Mesodermal cell (in vitro differentiated cells): ENCODE data around the gene VWA5B2.

Source experiments
- H3K27ac ChIP-seq: 2 replicates; pipeline ENCODE4 v1.7.0; 2013; ENCODE audit warnings: mild to moderate bottlenecking, low read depth, low read length, moderate library complexity; ENCODE audit not compliant: severe bottlenecking
- H3K36me3 ChIP-seq: 2 replicates; pipeline ENCODE4 v1.7.1; 2013; ENCODE audit warnings: mild to moderate bottlenecking, low read length, moderate library complexity; ENCODE audit not compliant: control insufficient read depth, insufficient read depth
- H3K4me1 ChIP-seq: one replicate; pipeline ENCODE4 v1.7.1; 2013; ENCODE audit warnings: mild to moderate bottlenecking, low read length; ENCODE audit not compliant: insufficient read depth, control insufficient read depth, poor library complexity, severe bottlenecking
- H3K4me3 ChIP-seq: 2 replicates; pipeline ENCODE4 v1.7.0; 2013; ENCODE audit warnings: low read length, control low read depth, mild to moderate bottlenecking; ENCODE audit not compliant: insufficient read depth, poor library complexity, severe bottlenecking; ENCODE audit errors: extremely low read depth
- H3K9me3 ChIP-seq: 2 replicates; pipeline ENCODE4 v1.7.1; 2013; ENCODE audit warnings: mild to moderate bottlenecking, low read length, moderate library complexity; ENCODE audit not compliant: control insufficient read depth
- WGBS, 2 experiments: methylation state at CpG; one replicate each; pipeline ENCODE4 v1.1.5; 2013; ENCODE audit warnings: missing lambda C conversion rate in 2 of 2; ENCODE audit not compliant: insufficient coverage in 2 of 2; 5-methylcytosine and 5-hydroxymethylcytosine counted together

Gene VWA5B2

DNA sequence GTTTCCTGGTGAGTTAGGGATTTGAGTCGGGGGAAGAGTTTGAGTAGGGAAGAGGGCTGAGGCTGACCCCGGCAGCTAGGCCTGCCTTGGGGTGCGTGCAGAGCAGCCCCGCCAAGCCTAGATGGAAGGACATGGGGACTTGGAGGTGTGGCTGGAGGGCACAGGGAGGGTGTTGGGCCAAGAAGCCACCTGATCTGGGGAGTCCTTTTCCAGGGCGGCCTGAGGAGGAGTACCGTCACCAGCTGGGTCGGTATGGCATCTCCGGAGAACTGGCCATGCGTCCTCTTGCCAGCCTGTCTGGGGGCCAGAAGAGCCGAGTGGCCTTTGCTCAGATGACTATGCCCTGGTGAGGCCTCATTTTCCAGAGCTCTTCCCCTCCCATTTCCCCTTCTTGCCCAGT is 36.5 kb upstream of the VWA5B2 start:
- Histone ChIP-seq H3K27ac (no peak overlapping the region), H3K36me3 (peaks cover 76% of the 10 kb centered on the region), H3K4me3 (no peak overlapping the region), H3K9me3 (no peaks in the 10 kb centered on the region), H3K4me1 (no peaks in the 10 kb centered on the region)
- 94 to 99% methylated on average over 5 to 10 of the region's 10 CpGs for WGBS, 2 experiments

DNA sequence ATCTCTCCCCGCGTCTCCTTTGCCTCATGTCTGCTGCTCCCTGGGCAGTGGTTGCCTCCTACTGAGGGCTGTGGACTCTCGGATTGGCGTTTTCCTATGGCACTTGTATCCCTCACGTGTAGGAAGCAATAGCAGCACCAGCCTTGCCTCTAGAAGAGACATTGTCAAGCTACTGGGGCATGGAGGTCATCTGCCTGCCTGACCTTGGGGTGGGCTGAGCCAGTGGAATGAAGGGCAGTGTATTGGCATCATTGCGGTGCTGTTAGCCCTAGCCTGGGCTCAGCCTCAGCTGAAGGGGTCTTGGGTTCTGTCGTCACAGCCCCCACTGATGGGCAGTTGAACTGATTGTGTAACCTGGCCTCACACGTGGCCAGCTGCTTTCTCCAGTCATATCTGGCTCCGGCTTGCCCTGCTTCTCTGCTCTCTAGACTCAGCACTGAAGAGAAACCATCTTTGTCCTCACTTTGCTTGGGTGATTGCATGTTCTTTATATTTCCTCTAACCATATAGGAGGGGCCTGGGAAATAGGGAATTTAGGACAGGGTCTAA is 35.3 kb upstream of the VWA5B2 start:
- no peak overlapping the region for H3K27ac ChIP-seq
- no peaks in the 10 kb centered on the region for H3K9me3 ChIP-seq
- no peak overlapping the region for H3K4me3 ChIP-seq
- peaks cover 65% of the 10 kb centered on the region for H3K36me3 ChIP-seq
- no peaks in the 10 kb centered on the region for H3K4me1 ChIP-seq
- WGBS, 2 experiments: 96 to 98% methylated on average over 9 of the region's 9 CpGs

- Histone ChIP-seq H3K36me3 (peaks cover 40% of the 10 kb centered on the region), H3K27ac (no peak overlapping the region), H3K4me1 (no peaks in the 10 kb centered on the region), H3K9me3 (no peaks in the 10 kb centered on the region), H3K4me3 (no peak overlapping the region)
- WGBS, 2 experiments: 96 to 99% methylated on average over 6 of the region's 6 CpGs
These were observed 32.8 kb upstream of the VWA5B2 start for GRCh38 chr3:184196536-184196935.

- WGBS, 2 experiments: 91 to 92% methylated on average over 8 of the region's 9 CpGs
- H3K9me3 ChIP-seq: no peaks in the 10 kb centered on the region
- H3K4me3 ChIP-seq: no peak overlapping the region
- no peaks in the 10 kb centered on the region for H3K4me1 ChIP-seq
- H3K36me3 ChIP-seq: peaks cover 20% of the 10 kb centered on the region
- no peak overlapping the region for H3K27ac ChIP-seq
These were observed 30.9 kb upstream of the VWA5B2 start for GRCh38 chr3:184198509-184198908.

GRCh38 chr3:184200825-184201224 is 28.6 kb upstream of the VWA5B2 start:
- Histone ChIP-seq H3K9me3 (no peaks in the 10 kb centered on the region), H3K4me1 (no peaks in the 10 kb centered on the region), H3K4me3 (no peak overlapping the region), H3K36me3 (peaks cover 5% of the 10 kb centered on the region), H3K27ac (no peak overlapping the region)

- Histone ChIP-seq H3K4me3 (no peak overlapping the region), H3K4me1 (no peaks in the 10 kb centered on the region), H3K36me3 (no peaks in the 10 kb centered on the region), H3K27ac (no peak overlapping the region), H3K9me3 (no peaks in the 10 kb centered on the region)
- 89 to 93% methylated on average over 7 to 8 of the region's 8 CpGs for WGBS, 2 experiments
These were observed 25.9 kb upstream of the VWA5B2 start for GRCh38 chr3:184203526-184203925.

DNA sequence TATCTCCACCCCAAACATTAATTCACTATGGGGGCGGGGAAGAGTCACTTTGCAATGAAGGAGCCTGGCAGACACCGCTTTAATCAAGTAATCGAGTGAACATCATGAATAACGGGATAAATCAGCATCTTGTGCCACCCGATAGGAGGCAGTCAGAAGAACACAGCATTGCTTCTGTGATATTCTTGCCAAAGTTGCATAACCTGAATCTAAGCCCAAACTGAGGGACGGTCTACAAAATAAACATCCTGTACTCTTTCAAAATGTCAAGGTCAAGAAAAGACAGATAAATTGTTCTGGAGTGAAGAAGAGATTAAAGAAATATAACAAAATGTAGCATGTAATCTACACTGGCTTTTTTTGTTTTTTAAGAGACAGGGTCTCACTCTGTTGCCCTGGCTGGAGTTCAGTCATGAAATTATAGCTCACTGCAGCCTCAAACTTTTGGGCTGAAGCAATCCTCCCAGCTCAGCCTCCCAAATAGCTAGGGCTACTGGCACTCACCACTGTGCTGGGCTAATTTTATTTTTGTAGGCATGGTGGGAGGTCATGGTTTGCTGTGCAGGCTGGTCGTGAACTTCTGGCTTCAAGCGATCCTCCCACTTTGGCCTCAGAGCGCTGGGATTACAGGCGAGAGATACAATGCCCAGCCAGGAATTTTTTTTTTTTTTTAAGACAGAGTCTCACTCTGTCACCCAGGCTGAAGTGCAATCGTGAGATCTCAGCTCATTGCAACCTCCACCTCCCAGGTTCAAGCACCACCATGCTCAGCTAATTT is 20.1 kb upstream of the VWA5B2 start:
- Histone ChIP-seq H3K4me1 (no peaks in the 10 kb centered on the region), H3K27ac (no peak overlapping the region), H3K4me3 (no peak overlapping the region), H3K36me3 (no peaks in the 10 kb centered on the region), H3K9me3 (no peaks in the 10 kb centered on the region)
- WGBS, 2 experiments: 83 to 93% methylated on average over 9 of the region's 11 CpGs

DNA sequence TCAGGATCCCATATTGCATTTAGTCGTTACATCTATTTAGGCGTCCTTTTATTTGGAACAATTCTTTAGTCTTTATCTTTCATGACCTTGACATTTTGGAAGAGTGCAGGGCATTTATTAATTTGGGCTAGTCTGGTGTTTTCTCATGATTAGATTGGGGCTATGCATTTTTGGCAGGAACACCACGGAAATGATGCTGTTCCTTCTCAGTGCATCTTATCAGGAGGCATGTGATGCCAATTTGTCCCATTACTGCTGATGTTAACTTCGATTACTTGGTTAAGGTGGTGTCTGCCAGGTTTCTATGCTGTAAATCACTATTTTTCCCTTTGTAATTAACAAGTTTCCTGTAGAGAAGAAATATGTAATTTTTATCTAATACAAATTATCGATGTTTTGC is 18.1 kb upstream of the VWA5B2 start:
- 100% methylated on average over 2 of the region's 5 CpGs for WGBS, 2 experiments
- no peaks in the 10 kb centered on the region for H3K36me3 ChIP-seq

DNA sequence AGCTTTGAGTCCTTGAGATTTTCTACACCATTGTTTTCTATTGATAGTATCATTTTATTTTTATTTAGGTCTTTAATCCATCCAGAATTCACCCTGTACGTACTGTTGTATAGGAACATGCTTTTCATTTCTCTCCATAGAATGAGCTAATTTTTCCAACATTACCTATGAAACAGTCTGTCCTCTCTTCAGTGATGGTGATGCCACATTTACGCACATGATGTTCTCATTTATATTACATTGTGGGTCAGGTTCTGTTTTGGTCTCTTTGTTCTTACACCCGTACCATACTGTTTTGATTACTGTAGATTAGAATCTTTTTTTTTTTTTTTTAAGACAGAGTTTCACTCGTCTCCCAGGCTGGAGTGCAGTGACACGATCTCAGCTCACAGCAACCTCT is 17.7 kb upstream of the VWA5B2 start:
- Histone ChIP-seq H3K27ac (no peak overlapping the region), H3K36me3 (no peaks in the 10 kb centered on the region), H3K9me3 (no peaks in the 10 kb centered on the region), H3K4me1 (no peaks in the 10 kb centered on the region), H3K4me3 (no peak overlapping the region)
- WGBS, 2 experiments: 95 to 100% methylated on average over 1 to 3 of the region's 5 CpGs

More for the DNA sequence above, 18.1 kb upstream of the VWA5B2 start:
- H3K4me1 ChIP-seq: no peaks in the 10 kb centered on the region
- no peaks in the 10 kb centered on the region for H3K9me3 ChIP-seq
- H3K27ac ChIP-seq: no peak overlapping the region
- H3K4me3 ChIP-seq: no peak overlapping the region

DNA sequence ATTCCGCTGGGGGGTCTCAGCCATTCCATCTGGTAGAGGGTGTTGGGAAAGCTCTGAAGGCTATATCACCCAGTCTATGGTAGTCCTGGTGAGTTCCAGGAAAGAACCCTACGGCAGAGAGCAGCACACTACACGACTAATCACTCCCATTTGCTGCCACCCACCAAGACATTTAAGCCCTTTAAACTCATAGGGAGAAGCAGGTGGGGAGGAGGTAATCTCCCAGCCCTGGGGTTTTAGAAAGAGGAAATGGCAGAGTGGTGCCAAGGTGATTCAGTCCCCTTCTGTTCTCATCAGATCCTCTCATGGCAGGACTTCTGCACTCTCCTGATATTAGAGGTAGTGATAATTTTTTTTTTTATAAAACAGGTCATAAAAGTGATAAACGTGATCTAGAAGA is 10.6 kb upstream of the VWA5B2 start:
- Histone ChIP-seq H3K4me3 (no peak overlapping the region), H3K27ac (no peak overlapping the region), H3K36me3 (no peaks in the 10 kb centered on the region), H3K4me1 (no peaks in the 10 kb centered on the region), H3K9me3 (no peaks in the 10 kb centered on the region)
- WGBS, 2 experiments: 100% methylated on average over 1 of the region's 4 CpGs; no CpG with 5 or more reads in 1 of the 2 experiments

DNA sequence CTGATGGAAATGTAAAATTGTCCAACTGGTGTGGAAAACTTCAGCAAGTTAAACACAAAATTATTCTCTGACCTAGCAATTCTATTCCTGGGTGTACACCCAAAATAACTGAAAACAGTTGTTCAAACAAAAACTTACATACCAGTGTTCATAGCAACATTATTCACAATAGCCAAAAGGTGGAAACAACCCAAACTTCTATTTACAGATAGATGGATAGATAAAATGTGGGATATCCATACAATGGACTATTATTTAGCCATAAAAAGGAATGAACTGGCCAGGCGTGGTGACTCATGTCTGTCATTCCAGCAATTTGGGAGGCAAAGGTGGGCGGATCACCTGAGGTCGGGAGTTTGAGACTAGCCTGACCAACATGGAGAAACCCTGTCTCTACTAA is 6.9 kb upstream of the VWA5B2 start:
- 60 to 100% methylated on average over 1 to 2 of the region's 3 CpGs for WGBS, 2 experiments
- no peaks in the 10 kb centered on the region for H3K9me3 ChIP-seq
- H3K27ac ChIP-seq: no peak overlapping the region
- H3K36me3 ChIP-seq: no peaks in the 10 kb centered on the region
- no peaks in the 10 kb centered on the region for H3K4me1 ChIP-seq
- no peak overlapping the region for H3K4me3 ChIP-seq
